ENCODE measurements around the gene ANKS1B.

DNA sequence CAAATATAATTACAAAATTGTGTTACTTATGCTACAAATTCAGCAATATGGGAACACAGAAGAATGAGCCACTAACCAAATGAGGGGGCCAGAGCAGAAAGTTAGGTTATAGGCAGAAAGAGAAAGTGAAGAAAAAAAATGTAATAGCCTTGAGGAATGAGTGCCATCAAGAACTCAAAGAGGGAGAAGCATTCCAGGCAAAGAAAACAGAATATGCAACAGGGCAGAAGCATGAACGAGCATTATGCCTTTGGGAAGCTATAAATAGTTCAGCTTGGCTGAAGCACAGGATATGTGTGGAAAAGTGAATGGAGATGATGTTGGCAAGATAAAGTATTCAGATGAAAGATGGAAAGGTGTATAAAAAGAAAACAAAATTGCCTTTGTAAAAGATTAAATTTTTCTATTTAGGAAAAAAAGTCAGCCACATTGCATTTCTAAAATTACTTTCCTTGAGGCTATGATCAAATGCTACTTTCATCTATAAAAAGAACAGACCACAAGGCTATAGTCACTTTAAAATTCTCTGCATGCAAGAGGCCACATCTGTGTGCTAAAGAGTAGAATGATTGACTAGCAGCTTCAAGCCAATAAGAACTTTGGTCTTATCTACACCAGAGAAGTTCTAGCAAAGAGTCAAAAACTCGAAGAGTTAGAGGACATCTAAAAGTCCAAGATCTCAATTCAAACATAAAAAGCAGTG is 530.7 kb downstream of the ANKS1B start:
- TF ChIP-seq GATA3 (IDR thresholded peaks at IDR 0.05; ENCODE audit: low read depth, low read length) = no peak
- TF ChIP-seq GATA2 (IDR thresholded peaks at IDR 0.05; ENCODE audit: low read depth, low read length) = no peak

Measured in SH-SY5Y (cell line).